HG03045 (cell line): ENCODE measurements around the gene UPF3A.
"Not testable (repeated sequence)": the region's sequence is repeated elsewhere in the genome, so short reads cannot be mapped to it uniquely, and the experiment has no call there.

Source experiments
- ATAC-seq: cut with Tn5 transposase; IDR thresholded peaks from one replicate; pipeline ENCODE4 v1.9.1; 2021; ENCODE audit warnings: mild to moderate bottlenecking, moderate library complexity; ENCODE audit not compliant: unreplicated experiment

Gene UPF3A, protein sequence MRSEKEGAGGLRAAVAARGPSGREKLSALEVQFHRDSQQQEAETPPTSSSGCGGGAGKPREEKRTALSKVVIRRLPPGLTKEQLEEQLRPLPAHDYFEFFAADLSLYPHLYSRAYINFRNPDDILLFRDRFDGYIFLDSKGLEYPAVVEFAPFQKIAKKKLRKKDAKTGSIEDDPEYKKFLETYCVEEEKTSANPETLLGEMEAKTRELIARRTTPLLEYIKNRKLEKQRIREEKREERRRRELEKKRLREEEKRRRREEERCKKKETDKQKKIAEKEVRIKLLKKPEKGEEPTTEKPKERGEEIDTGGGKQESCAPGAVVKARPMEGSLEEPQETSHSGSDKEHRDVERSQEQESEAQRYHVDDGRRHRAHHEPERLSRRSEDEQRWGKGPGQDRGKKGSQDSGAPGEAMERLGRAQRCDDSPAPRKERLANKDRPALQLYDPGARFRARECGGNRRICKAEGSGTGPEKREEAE

DNA sequence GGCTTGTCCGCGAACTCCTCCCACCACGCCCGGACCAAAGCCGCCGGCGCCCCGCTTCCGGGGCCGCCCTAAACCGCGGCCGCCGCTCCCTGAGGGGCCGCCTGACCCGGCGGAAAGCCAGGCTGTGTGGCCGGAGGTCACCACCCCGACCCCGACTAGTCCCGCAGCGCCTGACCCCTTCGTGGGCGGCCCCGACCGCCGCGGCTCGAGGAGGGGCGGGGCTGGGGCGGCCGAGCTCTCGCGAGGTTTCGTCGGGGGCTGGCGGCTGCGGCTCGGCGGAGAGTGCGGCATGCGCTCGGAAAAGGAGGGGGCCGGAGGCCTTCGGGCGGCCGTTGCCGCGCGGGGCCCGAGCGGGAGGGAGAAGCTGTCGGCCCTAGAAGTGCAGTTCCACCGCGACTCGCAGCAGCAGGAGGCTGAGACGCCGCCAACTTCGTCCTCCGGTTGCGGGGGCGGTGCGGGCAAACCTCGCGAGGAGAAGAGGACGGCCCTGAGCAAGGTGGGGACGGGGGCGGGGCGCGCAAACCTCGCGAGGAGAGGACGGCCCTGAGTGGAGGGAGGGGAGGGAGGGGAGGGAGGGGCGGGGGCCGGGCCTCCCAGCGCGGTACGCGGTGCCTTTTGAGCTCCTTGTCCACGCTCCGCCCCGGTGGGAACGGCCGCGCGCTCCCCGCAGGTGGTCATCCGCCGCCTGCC lies at the start of gene UPF3A:
TSS of gene UPF3A (plus strand) at position 251 of the 690 bp plus-strand sequence. CDS start at position 290, 39 bp downstream.
- peak; percentile 75 for ATAC-seq

DNA sequence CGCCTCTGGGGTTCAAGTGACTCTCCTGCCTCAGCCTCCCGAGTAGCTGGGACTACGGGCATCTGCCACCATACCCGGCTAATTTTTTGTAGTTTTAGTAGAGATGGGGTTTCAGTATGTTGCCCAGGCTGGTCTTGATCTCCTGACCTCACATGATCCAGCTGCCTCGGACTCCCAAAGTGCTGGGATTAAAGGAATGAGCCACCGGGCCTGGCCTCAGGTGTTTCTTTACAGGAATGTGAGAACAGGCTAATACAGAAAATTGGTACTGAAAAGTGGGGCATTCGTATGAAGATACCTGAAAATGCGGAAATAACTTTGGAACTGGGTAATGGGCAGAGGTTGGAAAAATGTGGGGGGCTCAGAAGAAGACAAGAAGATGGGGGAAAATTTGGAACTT lies 49.5 kb upstream of the UPF3A start:
- ATAC-seq = no peak

DNA sequence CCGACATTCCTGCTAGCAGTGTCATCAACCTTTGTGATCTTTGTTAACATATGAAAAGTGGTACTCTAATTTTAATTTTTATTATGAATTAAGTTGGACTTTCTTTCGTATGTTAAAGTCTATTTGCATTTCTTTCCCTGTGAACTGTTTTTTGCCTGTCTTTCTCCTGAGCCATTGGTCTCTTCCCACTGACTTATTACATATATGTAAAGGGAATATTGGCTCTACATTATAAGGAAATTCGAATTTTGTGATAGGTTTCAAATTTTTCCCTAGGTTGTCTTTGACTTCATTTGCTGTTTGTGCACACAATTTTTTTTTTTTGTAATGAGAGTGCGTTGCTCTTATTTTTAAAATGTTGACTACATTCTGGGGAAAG lies 47.1 kb upstream of the UPF3A start:
- ATAC-seq = no peak

DNA sequence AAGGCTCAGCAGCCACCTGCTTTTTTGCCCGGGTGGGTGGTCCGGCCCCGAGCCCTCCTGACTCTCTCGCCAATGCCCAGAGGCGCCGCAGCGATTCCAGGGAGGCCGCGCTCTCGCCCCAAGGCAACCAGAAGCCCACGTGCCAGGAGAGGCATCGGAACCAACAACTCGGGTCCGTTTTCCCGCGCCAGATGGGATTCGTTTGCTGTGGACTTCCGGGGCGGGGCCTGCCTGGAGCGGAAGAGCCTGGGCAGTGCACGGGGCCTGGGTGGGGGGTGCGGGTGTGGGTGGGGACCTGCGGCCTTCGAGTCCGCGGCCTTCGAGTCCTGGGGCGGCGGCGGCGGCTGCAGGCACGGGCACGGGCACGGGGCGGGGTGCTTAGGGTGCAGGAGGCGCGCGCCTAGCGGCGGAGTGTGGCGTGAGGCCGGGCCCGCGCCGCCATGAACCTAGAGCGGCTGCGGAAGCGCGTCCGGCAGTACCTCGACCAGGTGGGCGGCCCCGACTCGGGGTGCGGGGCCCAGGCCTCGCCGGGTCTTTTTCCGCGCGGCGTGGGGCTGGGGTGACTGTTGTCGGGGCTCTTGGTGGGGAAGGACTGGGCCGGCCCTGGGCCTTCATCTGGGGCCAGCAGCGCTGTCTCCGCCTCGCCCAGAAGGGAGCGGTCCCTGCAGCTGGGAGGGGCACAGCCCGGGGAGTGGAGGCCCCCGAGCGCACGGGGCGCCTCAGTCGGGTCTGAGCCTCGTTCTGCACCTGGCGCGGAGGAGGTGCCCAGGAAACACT lies 46.6 kb upstream of the UPF3A start, which contains the start of gene CDC16:
TSS of gene CDC16 (plus strand) at position 253 of the 777 bp plus-strand sequence. CDS start at position 441, 188 bp downstream.
- ATAC-seq = peak; percentile 87

DNA sequence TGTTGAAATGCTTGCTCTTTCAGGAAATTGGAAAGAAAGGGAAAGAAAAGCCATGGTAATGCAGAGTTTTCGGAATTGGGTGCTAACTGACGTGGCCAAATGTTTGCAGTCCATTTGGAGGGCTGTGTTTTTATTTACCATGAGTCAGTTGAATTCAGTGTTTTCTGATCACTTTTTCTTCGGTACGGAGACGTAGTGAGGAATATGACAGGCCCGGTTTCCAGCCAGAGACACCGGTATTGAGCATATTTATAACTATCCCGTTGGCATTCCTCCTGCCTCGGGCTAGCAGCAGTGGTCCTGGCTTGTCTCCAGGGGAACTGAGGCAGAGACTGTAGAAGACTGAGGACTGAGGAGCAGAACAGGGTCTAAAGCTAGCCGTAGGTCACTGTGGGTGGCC lies 45.7 kb upstream of the UPF3A start:
- ATAC-seq = no peak

DNA sequence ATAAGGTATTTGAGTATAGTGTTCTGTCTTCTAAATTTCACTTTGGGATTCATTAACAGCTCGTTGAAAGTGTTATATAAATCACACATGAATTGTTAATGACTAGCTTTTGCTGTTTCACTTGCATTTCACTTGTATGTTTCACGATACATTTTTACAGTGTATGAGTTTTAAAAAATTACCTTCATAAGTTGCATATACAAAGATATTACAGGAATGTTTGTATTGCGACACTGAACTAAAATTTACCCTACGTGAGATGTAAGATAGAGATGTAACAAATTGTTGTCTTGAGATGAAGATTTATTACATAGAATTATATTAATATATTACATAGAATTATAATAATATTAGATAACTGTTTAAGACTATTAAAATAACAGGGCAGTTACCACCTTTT lies 45.2 kb upstream of the UPF3A start:
- no peak for ATAC-seq

DNA sequence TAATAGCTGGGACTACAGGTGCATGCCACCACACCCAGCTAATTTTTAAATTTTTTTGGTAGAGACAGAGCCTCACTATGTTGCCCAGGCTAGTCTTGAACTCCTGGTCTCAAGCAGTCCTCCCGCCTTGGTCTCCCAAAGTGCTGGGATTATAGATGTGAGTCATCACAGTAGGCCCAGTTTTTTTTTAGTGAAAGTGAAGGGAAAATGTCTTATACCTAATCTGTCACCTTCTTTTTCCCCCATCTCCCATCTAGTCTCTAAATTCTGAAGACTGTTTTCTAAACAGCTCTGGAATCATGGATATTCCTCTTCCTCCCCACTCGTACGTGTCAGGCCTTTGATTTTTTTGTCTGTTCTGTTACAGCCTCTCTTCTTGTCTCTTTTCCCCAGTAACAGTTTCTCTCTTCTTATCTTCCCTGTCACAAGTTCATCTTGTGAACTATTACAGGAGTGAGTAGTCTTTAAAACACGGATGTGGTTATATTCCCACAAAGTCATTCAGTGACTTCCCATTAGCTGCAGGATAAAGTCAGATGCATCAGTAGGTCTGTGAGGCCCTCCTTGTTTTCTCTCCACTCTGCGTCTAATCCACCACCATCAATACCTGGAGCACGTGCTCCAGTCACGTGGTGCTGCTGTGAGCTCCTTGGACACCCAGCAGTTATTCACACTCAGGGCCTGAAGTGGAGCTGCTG lies 43.8 kb upstream of the UPF3A start:
- ATAC-seq = no peak

DNA sequence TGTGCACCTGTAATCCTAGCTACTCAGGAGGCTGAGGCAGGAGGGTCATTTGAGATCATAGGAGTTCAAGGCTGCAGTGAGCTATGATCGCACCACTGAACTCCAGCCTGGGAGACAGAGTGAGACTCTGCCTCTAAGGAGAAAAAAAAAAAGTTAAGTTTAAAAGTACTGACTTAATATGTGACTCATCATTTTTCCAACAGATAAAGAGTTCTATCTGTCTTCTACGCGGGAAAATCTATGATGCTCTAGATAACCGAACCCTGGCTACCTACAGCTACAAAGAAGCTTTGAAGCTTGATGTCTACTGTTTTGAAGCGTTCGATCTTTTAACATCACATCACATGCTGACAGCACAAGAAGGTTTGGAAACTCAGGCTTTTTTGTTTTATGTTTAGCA lies 39.5 kb upstream of the UPF3A start:
- no peak for ATAC-seq

DNA sequence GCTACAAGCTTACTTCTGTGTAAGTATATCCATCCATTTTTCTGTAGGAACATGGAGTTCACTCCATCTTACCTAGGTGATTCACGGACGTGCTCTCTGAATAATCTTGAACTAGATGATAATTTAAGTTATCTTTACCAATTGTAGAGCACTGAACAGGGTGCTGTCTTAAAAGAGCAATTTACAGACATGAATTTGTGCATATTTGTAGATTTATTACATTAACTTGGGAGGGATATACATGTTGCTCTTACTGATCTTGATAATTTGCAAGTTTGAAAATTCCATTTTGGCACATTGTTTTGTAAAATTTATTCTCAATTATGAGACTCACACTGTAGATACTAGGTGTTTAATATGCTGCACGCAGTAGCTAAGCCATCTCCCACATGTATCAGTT lies 37.4 kb upstream of the UPF3A start:
- no peak for ATAC-seq

DNA sequence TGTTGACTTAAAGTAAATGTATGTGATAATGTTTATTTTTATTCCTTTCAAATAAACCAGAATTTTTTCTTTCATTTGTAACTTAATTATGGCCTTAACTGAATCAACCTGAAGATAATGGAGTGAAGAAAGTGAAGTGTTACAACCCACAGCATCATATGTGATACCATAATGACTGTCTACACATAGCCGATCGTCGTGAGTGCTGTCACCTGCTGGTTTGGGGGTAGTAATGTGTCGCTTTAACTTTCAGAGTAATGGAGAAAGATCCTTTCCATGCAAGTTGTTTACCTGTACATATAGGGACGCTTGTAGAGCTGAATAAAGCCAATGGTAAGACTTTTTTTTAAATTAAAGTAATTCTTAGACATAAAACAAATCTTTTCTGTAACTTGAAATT lies 36.8 kb upstream of the UPF3A start:
- ATAC-seq = no peak

DNA sequence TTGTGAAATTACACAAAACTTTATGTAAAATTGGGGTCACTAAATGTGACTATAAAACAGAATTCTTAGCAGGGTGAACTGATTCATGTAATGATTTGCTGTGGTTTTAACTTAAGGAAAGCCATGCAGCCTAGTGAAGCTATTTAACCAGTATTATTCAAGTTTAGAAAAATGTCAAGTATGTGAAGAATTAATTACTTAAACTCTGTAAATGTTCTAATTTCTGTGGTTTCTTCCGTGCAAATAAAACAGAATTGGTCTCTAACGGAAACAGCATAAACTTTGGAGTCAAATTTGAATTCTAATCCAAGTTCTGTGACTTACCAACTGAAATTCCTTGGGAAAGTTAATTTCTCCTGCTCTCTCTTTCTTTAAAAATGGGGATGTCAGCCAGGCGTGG lies 33.4 kb upstream of the UPF3A start:
- no peak for ATAC-seq

DNA sequence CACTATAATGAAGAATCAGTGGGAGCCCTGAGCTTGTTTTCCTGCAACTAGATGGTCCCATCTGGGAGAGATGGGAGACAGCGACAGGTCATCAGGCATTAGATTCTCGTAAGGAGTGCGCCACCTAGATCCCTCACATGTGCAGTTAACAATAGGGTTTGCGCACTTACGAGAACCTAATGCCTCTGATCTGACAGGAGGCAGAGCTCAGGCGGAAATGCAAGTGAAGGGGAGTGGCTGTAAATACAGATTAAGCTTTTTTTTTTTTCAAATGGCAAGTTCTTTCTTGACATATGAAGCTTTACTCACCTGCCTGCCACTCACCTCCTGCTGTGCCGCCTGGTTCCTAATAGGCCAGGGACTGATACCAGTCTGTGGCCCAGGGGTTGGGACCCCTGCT lies 32.3 kb upstream of the UPF3A start:
- no peak for ATAC-seq

DNA sequence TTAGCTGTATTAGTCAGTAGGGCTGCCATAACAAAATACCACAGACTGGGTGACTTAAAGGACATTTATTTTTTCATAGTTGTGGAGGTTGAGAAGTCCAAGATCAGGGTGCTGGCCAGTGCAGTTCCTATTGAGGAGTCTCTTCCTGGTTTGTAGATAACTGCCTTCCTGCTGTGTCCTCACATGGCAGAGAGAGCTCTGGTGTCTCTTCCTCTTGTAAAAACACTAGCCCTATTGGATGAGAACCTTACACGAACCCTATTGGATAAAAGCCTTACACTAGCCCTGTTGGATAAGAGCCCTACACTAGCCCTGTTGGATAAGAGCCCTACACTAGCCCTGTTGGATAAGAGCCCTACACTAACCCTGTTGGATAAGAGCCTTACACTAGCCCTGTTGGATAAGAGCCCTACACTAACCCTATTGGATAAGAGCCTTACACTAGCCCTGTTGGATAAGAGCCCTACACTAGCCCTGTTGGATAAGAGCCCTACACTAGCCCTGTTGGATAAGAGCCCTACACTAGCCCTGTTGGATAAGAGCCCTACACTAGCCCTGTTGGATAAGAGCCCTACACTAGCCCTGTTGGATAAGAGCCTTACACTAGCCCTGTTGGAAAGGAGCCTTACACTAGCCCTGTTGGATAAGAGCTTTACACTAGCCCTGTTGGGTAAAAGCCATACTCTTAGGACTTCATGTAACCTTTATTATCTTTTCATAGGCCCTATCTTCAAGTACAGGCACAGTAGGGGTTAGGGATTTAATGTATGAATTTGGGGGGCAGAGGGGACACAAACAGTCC lies 29.6 kb upstream of the UPF3A start:
- ATAC-seq = not testable (repeated sequence)

DNA sequence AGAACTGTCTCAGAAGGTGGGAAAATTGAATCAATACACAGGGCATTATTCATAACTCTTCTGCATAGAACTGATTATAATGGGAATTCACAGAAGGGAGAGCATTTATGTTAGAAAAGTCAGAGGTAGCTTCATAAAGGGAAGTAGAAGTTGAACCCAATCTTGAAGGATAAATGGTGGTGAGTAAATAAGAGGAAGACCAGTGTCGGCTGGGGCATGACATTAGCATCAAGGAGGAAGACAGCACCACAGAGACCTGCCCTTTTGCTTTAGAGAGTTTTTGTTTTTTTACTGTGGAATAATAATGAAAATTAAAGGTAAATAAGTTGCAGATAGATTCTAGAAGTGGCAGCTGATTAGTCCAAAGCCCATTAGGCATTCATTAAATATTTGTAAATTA lies 24.9 kb upstream of the UPF3A start:
- no peak for ATAC-seq

DNA sequence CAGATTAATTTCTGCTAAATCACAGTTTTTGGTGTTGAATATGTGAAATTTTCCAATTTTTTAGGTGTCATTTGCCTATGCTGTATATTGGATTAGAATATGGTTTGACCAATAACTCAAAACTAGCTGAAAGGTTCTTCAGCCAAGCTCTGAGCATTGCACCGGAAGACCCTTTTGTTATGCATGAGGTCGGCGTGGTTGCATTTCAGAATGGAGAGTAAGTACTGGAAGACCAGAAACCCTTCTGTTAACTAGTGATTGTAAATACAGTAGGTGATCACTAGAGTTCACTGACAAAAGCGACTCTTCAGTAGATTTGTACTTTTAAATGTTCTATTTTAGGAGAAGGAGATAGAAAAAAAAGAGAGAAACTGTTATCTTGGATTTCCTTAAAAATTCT lies 24.4 kb upstream of the UPF3A start:
- no peak for ATAC-seq

DNA sequence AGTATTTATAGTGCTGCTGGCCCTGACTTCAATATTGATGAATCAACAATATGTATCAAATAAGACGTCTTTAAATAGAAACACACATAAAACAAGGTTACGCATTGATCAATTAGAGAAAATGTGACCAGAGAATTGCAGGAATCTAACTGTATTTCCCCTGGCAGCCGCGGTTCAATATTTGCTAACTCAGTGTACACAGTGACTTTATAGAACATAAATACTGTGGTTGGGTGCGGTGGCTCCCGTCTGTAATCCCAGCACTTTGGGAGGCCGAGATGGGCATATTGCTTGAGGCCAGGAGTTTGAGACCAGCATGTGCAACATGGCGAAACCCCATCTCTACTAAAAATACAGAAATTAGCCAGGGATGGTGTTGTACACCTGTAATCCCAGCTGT lies 22.8 kb upstream of the UPF3A start:
- no peak for ATAC-seq

DNA sequence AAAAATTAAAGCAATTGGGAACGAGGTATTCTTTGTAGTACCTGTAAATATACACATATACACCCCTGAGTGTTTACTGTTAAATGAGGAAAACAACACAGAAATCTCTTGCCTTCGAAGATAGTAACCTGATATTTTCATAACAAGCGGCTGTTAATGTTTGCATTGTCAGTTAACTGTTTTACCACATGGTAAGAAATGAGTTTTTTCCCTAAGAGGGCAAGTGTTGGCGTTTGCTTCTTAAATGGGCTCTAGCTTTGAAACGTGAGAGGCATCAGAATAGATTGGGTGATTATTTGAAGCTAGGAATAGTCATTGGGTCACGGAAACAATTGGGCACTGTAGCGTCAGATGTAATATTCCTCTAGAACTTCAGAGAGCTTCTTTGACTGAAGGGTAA lies 22.0 kb upstream of the UPF3A start:
- ATAC-seq = no peak

DNA sequence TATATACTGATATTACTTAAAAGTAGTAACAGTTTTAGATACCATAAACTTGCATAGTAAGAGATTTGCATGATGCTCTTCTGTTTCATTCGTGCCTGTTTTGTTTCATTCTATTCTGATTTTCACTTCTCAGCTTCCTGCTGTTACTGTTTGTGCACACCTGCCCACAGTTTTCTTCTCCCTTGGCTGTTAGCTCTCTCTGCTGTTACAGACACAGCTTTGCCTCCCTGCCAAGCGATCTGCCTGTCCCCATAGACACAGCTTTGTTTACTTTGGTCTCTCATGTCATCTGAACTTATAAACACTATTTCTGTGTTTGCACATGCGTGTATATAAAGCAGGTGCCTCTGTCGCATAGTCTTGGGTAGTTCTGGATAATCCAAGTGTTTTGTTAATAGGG lies 21.4 kb upstream of the UPF3A start:
- no peak for ATAC-seq

DNA sequence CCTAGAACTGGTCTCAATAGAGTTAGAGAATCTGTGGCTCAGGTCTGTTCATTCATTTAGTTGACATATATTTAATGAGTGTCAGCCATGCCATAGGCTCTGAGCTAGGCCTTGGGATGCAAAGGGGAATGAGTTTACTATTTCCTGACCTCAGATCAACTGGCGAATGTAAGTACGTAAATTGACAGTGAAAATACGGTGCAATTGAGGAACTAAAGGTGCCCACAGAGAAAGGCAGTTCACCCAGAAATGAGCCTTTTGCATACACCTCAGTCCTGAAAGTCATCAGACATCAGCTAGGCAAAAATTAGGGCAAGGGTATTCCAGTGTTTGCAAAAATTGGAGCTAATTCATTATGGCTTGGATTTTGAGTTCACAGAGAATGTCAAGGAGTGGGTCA lies 20.6 kb upstream of the UPF3A start:
- ATAC-seq = no peak

DNA sequence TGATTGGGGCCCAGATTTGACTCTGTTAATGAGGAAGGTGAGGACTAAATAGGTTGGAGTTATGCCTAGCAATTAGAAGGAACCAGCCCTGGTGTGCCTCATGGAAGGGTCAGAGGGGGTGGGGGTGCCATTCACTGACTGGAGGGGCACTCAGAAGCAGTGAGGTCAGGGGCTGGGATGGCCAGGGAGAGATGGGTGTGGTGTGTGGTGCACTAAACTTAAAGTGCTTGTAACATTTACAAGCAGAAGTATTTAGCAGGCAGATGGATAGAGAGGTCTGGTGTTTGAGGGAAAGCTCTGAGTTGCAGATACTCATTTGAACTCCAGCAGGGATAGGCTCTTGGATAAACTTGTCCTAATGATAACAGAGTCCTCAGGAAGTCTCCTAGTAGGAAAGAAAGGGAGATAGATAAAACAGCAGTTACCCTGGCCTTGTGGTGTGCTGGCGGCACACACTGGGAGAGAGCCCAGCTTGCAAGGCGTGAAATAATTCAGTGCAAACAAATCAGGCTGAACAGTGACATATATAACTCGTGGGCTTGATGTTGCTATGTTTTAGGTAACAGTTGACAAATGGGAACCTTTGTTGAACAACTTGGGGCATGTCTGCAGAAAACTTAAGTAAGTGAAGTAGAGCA lies 20.0 kb upstream of the UPF3A start:
- no peak for ATAC-seq
